Measurements from ENCODE around the gene RACGAP1. TPM values are rescaled to one million over a fixed set of nuclear protein-coding genes. Genes with fewer than 3 reads are reported as not detected.

The RACGAP1 gene
- total RNA-seq, 1 donor from 2014 or later, result 71.2 TPM

DNA sequence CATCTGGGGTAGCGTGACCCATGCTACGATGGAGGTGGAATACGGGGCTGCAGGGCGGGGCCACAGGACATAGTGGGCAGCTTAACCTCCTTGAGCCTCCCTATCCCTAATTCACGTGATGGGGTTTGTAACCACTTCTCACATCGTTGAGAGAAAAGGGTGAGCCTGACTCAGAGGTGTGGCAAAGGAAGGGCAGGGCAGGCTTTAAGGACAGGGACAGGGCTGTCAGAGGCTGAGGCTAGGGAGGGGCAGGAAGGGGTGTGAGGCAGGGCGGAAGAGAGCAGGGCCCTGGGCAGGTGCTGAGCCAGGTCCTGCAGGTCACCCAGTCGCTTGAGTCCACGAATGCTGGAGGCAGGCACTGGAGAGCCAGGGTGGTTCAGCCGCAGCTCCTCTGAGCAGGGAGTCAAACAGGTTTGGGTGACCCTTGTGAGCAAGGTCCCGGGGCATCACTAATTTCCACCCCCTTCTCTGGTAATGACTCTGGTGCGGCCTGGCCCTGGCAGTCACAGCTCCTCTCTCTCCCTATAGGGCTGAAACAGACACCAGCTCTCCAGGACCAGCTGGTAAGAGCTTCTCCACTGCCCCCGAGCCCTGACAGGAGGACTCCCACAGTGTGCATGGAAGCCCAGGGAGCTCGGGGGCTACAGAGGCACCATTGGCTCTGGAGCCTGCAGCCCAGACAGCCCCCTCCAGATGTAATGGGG lies 82.2 kb downstream of the RACGAP1 start:
- no peaks in the 10 kb centered on the region for H3K36me3 Mint-ChIP-seq (ENCODE audit: low read depth)
- no peak for DNase-seq
- intact Hi-C loops (cut with micrococcal nuclease), result no loop called here
- no peak overlapping the region for H3K4me3 Mint-ChIP-seq
- H3K27me3 Mint-ChIP-seq, result no peaks in the 10 kb centered on the region
- no peak overlapping the region for H3K27ac Mint-ChIP-seq
- no peaks in the 10 kb centered on the region for H3K9me3 Mint-ChIP-seq
- peaks cover 20% of the 10 kb centered on the region for H3K4me1 Mint-ChIP-seq

DNA sequence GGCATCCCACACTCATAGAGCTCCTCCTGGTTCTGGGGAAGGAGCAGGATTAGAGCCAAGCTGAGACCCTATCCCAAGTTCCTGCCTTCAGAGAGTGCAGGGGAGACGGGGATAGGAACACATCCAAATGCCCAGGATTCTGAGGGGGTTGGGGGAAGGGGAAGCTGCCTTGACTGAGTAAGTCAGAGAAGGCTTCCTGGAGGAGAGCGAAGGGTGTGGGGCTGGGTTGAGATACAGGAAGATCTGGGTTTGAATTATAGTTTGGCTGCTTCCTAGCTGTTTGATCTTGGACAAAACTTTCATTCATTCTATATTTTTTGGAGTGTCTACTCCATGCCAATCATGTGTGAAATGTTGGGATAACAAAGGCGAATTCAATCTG lies 82.8 kb downstream of the RACGAP1 start:
- Mint-ChIP-seq H3K27me3 (no peaks in the 10 kb centered on the region), H3K9me3 (no peaks in the 10 kb centered on the region), H3K36me3 (ENCODE audit: low read depth) (no peaks in the 10 kb centered on the region), H3K4me3 (no peak overlapping the region), H3K27ac (no peak overlapping the region), H3K4me1 (peaks cover 20% of the 10 kb centered on the region)
- intact Hi-C loops (cut with micrococcal nuclease), result no loop called here
- DNase-seq, result no peak

DNA sequence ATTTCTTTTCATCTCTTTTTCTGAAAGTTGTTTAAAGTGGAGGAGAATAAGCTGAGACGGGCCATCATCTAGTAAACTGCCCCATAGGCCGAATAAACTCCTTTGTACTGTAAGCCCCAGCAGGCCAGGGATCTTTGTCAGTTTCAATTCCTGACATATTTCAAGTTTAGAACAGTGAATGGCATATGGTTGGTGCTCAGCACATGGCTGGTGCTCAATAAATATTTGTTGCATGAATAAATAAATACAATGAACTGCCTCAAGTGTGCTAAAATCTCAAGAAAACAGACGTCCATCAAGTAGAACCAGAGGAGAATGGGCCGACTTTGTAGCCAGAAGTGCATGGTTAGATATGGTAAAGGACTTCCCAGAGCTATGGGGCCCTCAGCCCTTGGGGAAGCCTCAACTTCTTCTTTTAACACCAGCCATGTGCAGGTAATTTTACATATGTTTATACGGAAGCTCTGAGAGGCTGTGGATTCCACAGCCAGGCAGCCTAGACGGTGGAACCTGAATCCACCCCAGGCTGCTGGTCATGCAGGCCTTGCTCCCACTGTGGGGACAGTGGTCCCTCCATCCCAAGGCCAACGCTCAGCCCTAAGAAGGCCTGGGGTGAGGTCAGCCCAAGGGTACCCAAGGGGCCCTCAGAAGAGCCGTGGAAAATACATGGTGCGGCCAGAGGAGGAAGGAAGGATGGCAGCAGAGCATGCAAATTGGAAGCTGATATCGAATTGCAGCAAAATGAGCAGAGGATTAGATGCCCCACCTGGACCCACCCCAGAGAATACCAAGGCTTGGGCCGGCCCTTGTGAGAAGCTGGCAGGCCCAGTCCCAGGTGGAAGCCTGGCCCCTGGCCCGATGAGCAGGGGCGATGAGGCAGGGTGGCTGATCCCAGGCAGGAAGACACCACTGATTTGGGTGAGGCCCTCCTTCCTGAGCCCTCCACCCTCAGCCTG lies 83.5 kb downstream of the RACGAP1 start:
- Mint-ChIP-seq H3K9me3 (no peaks in the 10 kb centered on the region), H3K27me3 (no peaks in the 10 kb centered on the region), H3K36me3 (ENCODE audit: low read depth) (no peaks in the 10 kb centered on the region), H3K27ac (no peak overlapping the region), H3K4me3 (no peak overlapping the region), H3K4me1 (peaks cover 20% of the 10 kb centered on the region)
- no peak for DNase-seq
- intact Hi-C loops (cut with micrococcal nuclease), result no loop called here

DNA sequence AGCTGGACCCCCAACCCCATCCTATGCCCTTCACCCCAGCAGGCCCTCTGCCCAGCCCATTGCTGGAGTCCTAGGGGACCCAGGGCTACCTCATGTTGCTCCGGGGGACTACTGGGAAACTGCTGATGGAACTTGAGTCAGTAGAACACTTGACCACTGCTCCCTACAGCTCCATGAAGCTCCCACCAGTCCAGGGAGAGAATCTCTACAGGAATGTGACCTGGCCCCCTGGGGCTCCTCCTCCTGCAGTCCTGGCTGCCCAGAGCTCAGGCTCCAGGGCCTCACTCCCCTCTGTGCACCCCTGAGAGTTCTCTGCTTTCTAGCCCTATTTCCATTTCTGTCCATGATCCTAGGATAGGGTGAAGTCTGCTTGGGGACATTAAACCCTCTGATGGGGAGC lies 85.6 kb downstream of the RACGAP1 start:
- Mint-ChIP-seq H3K36me3 (ENCODE audit: low read depth) (no peaks in the 10 kb centered on the region), H3K9me3 (no peaks in the 10 kb centered on the region), H3K27me3 (no peaks in the 10 kb centered on the region), H3K4me1 (peaks cover 9% of the 10 kb centered on the region), H3K27ac (no peak overlapping the region), H3K4me3 (no peak overlapping the region)
- no peak for DNase-seq
- intact Hi-C loops (cut with micrococcal nuclease), result no loop called here

DNA sequence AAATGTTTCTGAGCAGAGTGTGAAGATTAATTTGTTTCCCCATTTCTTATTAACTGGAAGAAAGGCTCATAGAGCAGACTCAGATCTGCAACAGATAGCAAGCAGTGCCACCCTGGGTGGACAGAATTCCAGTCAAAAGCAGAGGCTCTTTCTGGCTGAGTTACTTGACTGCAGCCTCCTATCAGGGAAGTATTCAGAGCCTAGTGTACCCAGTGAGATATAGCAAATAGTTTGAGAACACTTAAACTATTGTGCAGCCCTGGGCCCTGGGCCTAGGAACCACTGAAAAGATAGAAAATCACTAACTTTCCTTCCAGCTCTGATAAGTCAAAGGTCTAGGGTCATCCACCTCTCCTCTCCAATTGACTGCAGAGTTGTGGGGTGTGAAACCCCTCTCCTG lies 86.0 kb downstream of the RACGAP1 start:
- Mint-ChIP-seq H3K9me3 (no peaks in the 10 kb centered on the region), H3K27ac (no peak overlapping the region), H3K27me3 (peaks cover 2% of the 10 kb centered on the region), H3K4me1 (peaks cover 5% of the 10 kb centered on the region), H3K36me3 (ENCODE audit: low read depth) (no peaks in the 10 kb centered on the region), H3K4me3 (no peak overlapping the region)
- intact Hi-C loops (cut with micrococcal nuclease), result no loop called here
- no peak for DNase-seq

Other genes with a start within 250 kb of the RACGAP1 start
- 4.8 and 5.0 TPM in 2 replicates for gene NCKAP5L, start 197.1 kb downstream of the RACGAP1 start, total RNA-seq
- 2.9 and 3.5 TPM in 2 replicates for gene BCDIN3D, start 182.4 kb downstream of the RACGAP1 start, total RNA-seq
- gene FAIM2, start 121.6 kb downstream of the RACGAP1 start, total RNA-seq, result 0.30 and 0.54 TPM in 2 replicates
- gene AQP2, start 74.8 kb downstream of the RACGAP1 start, total RNA-seq, result not detected in 2 replicates
- gene AQP5, start 63.6 kb downstream of the RACGAP1 start, total RNA-seq, result not detected in 2 replicates
- not detected in 2 replicates for gene AQP6, start 52.5 kb downstream of the RACGAP1 start, total RNA-seq
- 17.6 and 19.7 TPM in 2 replicates for gene ASIC1, start 32.1 kb upstream of the RACGAP1 start, total RNA-seq
- 73.1 and 82.5 TPM in 2 replicates for gene SMARCD1, start 59.8 kb upstream of the RACGAP1 start, total RNA-seq
- gene GPD1, start 78.5 kb upstream of the RACGAP1 start, total RNA-seq, result 0.62 and 0.91 TPM in 2 replicates
- 44.0 and 45.0 TPM in 2 replicates for gene COX14, start 86.7 kb upstream of the RACGAP1 start, total RNA-seq
- 62.6 and 66.5 TPM in 2 replicates for gene CERS5, start 141.9 kb upstream of the RACGAP1 start, total RNA-seq

All from activated CD4-positive, alpha-beta T cell treated with anti-CD3 and anti-CD28 coated beads, Interleukin-2, amount 10 ng/mL, durations not matched to agents 24 days and 14 days (primary cell).